Measurements from ENCODE around the gene RPL10.

DNA sequence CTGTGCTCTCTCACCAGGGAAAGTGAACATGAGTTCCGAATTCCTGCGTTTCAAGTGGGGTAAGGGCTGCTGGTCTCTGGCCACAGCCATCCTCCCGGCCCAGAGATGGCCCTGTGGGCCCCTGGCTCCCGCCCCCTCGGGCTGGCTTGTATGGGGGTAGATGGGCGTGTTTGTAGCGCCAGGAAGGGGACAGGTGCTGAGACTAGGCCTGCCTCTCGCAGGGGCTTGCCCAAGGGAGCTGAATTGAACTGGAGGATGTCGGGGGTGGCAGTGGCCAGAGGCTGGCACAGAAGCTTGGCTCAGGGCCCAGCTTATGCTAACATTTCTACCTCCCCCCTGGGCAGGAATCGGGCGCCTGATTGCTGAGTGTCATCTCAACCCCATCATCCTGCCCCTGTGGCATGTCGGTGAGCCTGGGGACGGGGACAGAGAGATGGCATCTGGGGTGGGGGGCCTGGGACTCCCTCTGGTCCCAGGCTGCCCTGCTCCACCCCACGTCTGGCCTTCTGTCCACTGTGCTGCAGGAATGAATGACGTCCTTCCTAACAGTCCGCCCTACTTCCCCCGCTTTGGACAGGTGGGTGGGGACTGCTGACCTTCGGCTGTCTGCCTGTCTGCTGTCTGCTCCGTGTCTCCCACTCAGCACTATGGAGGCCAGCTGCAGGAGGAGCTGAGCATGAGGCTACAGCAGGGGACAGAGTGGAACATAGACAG is 21.7 kb downstream of the RPL10 start:
- TF ChIP-seq, protein P1, sequence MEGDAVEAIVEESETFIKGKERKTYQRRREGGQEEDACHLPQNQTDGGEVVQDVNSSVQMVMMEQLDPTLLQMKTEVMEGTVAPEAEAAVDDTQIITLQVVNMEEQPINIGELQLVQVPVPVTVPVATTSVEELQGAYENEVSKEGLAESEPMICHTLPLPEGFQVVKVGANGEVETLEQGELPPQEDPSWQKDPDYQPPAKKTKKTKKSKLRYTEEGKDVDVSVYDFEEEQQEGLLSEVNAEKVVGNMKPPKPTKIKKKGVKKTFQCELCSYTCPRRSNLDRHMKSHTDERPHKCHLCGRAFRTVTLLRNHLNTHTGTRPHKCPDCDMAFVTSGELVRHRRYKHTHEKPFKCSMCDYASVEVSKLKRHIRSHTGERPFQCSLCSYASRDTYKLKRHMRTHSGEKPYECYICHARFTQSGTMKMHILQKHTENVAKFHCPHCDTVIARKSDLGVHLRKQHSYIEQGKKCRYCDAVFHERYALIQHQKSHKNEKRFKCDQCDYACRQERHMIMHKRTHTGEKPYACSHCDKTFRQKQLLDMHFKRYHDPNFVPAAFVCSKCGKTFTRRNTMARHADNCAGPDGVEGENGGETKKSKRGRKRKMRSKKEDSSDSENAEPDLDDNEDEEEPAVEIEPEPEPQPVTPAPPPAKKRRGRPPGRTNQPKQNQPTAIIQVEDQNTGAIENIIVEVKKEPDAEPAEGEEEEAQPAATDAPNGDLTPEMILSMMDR (conservative IDR thresholded peaks at IDR 0.05): no peak
- TF ChIP-seq EZH2 (IDR thresholded peaks at IDR 0.05; ENCODE audit: low read depth): no peak
